DOHH2 (cell line): ENCODE measurements around the gene GPR132.

Experiments used
- H3F3A ChIP-seq: fragments of 200-600 bp; sonication (generic), shearing (Covaris generic); 2 replicates; pipeline ENCODE4 v1.6.0; 2016; ENCODE audit warnings: antibody characterized with exemption, mild to moderate bottlenecking; ENCODE audit not compliant: control insufficient read depth, insufficient read depth
- H3K27ac ChIP-seq: fragments of 200-600 bp; sonication (generic); 2 replicates; pipeline ENCODE4 v1.5.1; 2014; ENCODE audit warnings: low read depth, mild to moderate bottlenecking, low read length, moderate library complexity
- H3K27me3 ChIP-seq: fragments of 200-600 bp; sonication (generic); 2 replicates; pipeline ENCODE4 v1.6.1; 2014; ENCODE audit warnings: mild to moderate bottlenecking, low read length, mixed read lengths; ENCODE audit not compliant: control insufficient read depth
- H3K36me3 ChIP-seq: fragments of 200-600 bp; sonication (generic); 2 replicates; pipeline ENCODE4 v1.6.1; 2014; ENCODE audit warnings: mild to moderate bottlenecking, low read length, moderate library complexity, mixed read lengths; ENCODE audit not compliant: control insufficient read depth
- H3K4me1 ChIP-seq: fragments of 200-600 bp; sonication (generic); 2 replicates; pipeline ENCODE4 v1.6.1; 2014; ENCODE audit warnings: mild to moderate bottlenecking, low read length, mixed read lengths; ENCODE audit not compliant: control insufficient read depth
- H3K4me2 ChIP-seq: fragments of 200-600 bp; sonication (generic); 2 replicates; pipeline ENCODE4 v1.6.0; 2014; ENCODE audit warnings: mild to moderate bottlenecking, low read length, moderate library complexity
- H3K4me3 ChIP-seq: fragments of 200-600 bp; sonication (generic); 2 replicates; pipeline ENCODE4 v1.5.1; 2014; ENCODE audit warnings: mild to moderate bottlenecking, low read length, mixed read lengths
- H3K79me2 ChIP-seq: fragments of 200-600 bp; sonication (generic); 2 replicates; pipeline ENCODE4 v1.6.1; 2014; ENCODE audit warnings: mild to moderate bottlenecking, low read length, mixed read lengths; ENCODE audit not compliant: control insufficient read depth
- H3K9me2 ChIP-seq: fragments of 200-600 bp; sonication (generic); replicated peaks from 2 replicates; pipeline ENCODE4 v1.6.1; 2014; ENCODE audit warnings: mild to moderate bottlenecking, low read length, mixed read lengths; ENCODE audit not compliant: control insufficient read depth
- H3K9me3 ChIP-seq: fragments of 200-600 bp; sonication (generic); 2 replicates; pipeline ENCODE4 v1.6.1; 2014; ENCODE audit warnings: antibody characterized with exemption, low read length, mixed read lengths; ENCODE audit not compliant: control insufficient read depth, insufficient read depth
- H4K20me1 ChIP-seq: fragments of 200-600 bp; sonication (generic); 2 replicates; pipeline ENCODE4 v1.6.0; 2014; ENCODE audit warnings: low read depth, mild to moderate bottlenecking, antibody characterized with exemption, low read length, moderate library complexity; ENCODE audit not compliant: control insufficient read depth, insufficient read depth
- EZH2phosphoT487 ChIP-seq: fragments of 200-600 bp; sonication (generic); IDR thresholded peaks from 2 replicates; pipeline ENCODE4 v1.6.1; 2017; ENCODE audit warnings: borderline replicate concordance, mild to moderate bottlenecking, antibody characterized with exemption, low read length, moderate library complexity, mixed read lengths
- TF ChIP-seq, protein P1 (sequence below): fragments of 200-600 bp; sonication (generic); IDR thresholded peaks from one replicate; pipeline ENCODE4 v1.5.1; 2014; ENCODE audit warnings: antibody characterized with exemption, mild to moderate bottlenecking, low read depth, low read length; ENCODE audit not compliant: poor library complexity, severe bottlenecking

The GPR132 gene

DNA sequence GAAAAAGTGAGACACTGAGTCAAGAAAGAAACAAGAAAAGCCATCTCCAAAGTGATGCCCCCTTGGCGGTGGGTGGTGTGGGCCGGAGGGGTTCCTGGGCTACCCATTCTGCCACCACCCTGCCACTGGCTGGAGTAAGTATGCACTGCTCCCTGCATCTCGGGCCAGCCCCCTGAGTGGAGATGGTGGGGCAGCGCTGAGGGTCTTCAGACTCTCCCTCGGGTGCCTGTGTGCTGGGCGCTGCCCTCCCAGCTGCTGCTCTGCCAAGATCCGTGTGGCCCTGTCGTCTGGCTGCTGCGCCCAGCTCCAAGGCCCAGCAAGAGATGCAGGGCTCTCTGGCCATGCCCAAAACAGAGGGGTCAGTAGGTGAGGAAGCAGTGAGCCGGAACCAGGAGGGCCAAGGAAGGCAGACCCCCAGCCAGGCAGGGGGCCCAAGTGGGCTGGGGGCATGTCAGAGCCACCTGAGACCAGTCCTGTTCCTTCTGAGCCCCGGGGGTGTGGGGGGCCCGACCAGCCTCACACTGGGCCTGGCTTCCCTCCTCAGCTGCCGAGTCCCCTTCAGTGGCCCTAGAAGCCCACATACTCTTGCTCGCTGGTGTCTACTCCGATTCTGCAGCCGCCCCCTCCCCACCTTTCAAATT lies 5.2 kb downstream of the GPR132 start:
- Histone ChIP-seq H3K27me3 (peaks cover 10% of the 10 kb centered on the region), H3K27ac (no peak overlapping the region), H3K4me2 (peak overlapping the region; percentile 70), H3K4me3 (no peak overlapping the region), H4K20me1 (no peaks in the 10 kb centered on the region), H3K9me3 (no peaks in the 10 kb centered on the region), H3K36me3 (no peaks in the 10 kb centered on the region), H3K79me2 (peaks cover 15% of the 10 kb centered on the region), H3F3A (no peaks in the 10 kb centered on the region; the same call in 1 of the 2 replicates), H3K9me2 (no peaks in the 10 kb centered on the region), H3K4me1 (peaks cover 55% of the 10 kb centered on the region)
- TF ChIP-seq EZH2phosphoT487 = no peak
- TF ChIP-seq, protein P1, sequence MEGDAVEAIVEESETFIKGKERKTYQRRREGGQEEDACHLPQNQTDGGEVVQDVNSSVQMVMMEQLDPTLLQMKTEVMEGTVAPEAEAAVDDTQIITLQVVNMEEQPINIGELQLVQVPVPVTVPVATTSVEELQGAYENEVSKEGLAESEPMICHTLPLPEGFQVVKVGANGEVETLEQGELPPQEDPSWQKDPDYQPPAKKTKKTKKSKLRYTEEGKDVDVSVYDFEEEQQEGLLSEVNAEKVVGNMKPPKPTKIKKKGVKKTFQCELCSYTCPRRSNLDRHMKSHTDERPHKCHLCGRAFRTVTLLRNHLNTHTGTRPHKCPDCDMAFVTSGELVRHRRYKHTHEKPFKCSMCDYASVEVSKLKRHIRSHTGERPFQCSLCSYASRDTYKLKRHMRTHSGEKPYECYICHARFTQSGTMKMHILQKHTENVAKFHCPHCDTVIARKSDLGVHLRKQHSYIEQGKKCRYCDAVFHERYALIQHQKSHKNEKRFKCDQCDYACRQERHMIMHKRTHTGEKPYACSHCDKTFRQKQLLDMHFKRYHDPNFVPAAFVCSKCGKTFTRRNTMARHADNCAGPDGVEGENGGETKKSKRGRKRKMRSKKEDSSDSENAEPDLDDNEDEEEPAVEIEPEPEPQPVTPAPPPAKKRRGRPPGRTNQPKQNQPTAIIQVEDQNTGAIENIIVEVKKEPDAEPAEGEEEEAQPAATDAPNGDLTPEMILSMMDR = no peak

DNA sequence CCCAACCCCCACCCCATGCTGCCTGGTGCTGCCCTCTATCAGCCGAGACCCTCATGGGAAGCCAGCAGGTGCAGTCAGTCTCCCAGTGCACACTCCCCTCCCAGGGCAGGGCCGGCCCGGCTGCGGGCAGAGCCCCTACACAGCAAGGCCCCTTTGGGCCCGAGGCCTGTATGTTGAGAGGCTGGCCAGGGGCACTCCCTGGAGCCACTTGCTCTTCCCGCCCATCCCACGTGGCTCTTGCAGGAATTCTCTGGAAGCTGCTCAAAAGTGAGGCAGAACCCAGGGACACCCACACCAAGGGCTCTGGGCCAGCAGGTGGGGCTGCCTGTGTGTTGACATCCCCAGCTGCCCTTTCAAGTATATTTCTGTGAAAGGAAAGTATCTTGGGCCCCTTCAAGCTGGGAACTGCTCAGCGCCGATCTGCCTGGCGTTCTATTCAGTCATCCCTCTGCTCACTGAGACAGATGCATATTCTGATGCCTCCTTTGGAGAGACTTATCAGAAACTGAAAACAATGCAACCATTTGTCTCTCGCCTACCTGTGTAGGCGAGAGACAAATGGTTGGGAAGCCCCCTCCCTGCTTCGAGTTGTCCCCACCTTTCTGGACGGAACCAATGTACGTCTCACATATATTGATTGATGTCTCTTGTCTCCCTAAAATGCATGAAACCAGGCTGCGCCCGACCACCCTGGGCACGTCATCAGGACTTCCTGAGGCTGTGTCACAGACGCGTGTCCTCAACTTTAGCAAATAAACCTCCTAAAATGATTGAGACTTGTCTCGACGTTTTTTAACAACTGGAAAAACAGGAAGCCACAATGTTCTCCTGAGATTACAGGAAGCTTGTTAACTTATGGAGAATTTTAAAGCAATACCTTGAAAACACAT lies 6.0 kb downstream of the GPR132 start:
- Histone ChIP-seq H3K27me3 (peaks cover 5% of the 10 kb centered on the region; the same call in 1 of the 2 replicates), H3K4me2 (no peak overlapping the region), H3K4me1 (peaks cover 48% of the 10 kb centered on the region), H3F3A (no peaks in the 10 kb centered on the region; the same call in 1 of the 2 replicates), H3K4me3 (no peak overlapping the region), H3K9me2 (no peaks in the 10 kb centered on the region), H4K20me1 (no peaks in the 10 kb centered on the region), H3K27ac (0 out of 2 replicates have a peak overlapping the region, but pooled peaks have one; percentile 4), H3K79me2 (peaks cover 9% of the 10 kb centered on the region), H3K36me3 (no peaks in the 10 kb centered on the region), H3K9me3 (no peaks in the 10 kb centered on the region)
- no peak for TF ChIP-seq EZH2phosphoT487
- TF ChIP-seq, protein P1 = no peak

DNA sequence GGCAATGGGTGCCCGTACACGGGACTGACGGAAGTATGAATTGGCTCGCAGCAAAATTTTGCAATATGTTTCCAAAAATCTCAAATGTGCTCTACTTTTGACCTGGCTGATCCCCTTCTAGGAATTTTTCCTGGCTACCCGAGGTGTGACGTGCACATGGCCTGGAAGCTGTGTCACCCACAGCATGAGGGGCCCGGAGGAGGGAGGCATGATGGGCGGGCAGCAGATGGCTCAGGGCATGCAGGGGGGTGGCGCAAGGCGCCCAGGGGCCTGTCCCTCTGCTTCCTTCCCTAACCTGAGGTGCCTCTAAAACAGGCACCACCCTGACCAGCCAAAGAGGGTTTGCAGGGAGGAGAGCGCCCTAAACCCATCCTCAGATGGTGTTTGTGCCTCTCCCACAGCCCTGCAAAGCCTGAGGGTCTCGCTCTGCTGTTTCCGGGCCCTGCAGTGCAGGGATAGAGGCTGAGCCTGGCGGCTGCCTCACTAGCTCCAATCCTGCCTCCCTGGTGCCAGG lies 6.7 kb downstream of the GPR132 start:
- H3K9me3 ChIP-seq = no peaks in the 10 kb centered on the region
- H3K27me3 ChIP-seq = 0 out of 2 replicates have a peak, but pooled peaks cover 3% of the 10 kb centered on the region
- H3K36me3 ChIP-seq = no peaks in the 10 kb centered on the region
- no peak overlapping the region for H3K27ac ChIP-seq
- H3K4me2 ChIP-seq = no peak overlapping the region
- peaks cover 41% of the 10 kb centered on the region for H3K4me1 ChIP-seq
- no peaks in the 10 kb centered on the region for H3K9me2 ChIP-seq
- TF ChIP-seq EZH2phosphoT487 = no peak
- TF ChIP-seq, protein P1 = no peak
- no peak overlapping the region for H3K4me3 ChIP-seq
- no peaks in the 10 kb centered on the region for H4K20me1 ChIP-seq
- H3F3A ChIP-seq = no peaks in the 10 kb centered on the region
- H3K79me2 ChIP-seq = peaks cover 6% of the 10 kb centered on the region; the same call in 1 of the 2 replicates
